ENCODE data around the gene RIMS3. TPM values are rescaled to one million over a fixed set of nuclear protein-coding genes. Genes with fewer than 3 reads are reported as not detected.

Gene RIMS3
- total and polyA plus RNA-seq, 8 donors = 1.3 to 5.0 (median 1.8) TPM

DNA sequence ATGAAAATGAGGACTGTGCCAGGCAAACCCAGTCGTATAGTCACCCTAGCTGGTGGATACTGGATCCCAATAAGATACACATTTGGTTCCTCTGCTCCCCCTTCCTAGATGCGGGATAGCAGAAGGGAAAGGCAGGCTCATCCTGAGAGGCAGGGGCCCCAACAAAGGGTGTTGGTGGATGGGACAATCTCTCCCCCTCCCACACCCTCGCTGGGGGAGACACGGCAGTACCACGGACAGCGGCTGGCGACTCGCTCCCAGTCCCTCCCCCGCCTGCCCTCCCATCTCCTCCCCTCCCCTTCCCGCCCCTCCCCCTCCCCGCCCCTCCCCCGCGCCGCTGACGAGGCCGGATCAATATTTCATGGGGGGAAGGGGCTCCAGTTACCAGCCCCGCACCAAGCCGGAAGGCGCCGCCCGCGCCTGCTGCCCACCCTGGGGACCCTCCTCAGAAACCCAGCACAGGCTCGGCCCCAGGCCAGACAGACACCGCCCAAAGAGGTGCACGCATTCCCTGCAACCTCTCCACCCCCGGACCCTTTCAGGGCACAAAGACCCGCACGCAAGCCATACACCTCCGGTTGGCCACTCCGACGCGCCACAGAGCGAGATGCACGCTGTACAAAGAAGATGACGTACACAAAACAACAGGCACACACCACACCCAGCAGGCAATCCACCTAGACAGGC lies 11.5 kb downstream of the RIMS3 start:
- Histone ChIP-seq H3K36me3 (no peaks in the 10 kb centered on the region), H3K27me3 (peaks cover 0 to 13% of the 10 kb centered on the region in 2 donors), H3K4me3 (no peak overlapping the region), H3K9me3 (no peaks in the 10 kb centered on the region), H3K27ac (no peak overlapping the region), H3K4me1 (no peaks in the 10 kb centered on the region)
- DNase-seq (no peak), ATAC-seq (no peak)
- TF ChIP-seq CTCF (IDR thresholded peaks at IDR 0.05) = no peak
- intact Hi-C loops (cut with DNase I) = no loop called here

DNA sequence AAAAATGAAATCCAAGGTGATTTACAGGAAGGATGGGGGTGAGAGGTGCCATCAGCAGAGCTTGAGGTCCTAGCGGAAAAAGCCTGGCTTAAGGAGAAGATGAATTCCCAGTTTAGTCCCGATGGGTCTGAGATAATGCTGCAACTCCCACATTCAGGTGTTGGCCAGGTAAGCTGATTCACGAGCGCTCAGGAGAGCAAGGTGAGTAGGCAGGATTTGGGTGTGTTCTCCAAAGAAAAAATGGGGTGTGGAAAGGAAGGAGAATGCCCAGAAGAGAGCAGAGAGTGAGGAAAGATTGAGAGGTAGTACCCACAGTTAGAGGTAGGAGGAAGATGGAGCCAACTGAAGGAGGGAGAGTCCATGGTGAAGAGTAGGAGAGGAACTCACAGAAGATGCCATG lies 12.5 kb downstream of the RIMS3 start:
- TF ChIP-seq CTCF (IDR thresholded peaks at IDR 0.05) = no peak
- Histone ChIP-seq H3K36me3 (no peaks in the 10 kb centered on the region), H3K27ac (no peak overlapping the region), H3K27me3 (peaks cover 0 to 13% of the 10 kb centered on the region in 2 donors), H3K9me3 (no peaks in the 10 kb centered on the region), H3K4me1 (no peaks in the 10 kb centered on the region), H3K4me3 (no peak overlapping the region)
- intact Hi-C loops (cut with DNase I) = no loop called here
- DNase-seq (no peak), ATAC-seq (no peak)

DNA sequence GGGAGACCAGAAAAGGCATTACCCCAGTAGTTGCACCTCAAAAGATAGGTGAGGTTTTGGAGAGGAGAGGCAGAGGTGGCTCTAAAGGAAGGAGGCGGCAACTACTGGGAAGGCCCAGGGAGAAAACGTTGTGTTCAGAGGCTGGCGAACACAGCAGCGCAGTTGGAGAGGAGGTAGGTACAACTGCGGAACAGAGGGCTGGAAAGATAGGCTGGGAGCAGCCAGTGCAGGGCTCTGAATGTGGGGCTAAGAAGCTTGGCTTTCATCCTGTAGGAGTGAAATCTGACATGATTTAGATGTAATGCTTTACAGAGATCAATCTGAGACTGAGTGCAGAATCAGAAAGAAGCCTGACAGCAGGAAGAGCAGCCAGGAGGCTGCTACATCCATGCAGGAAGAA lies 13.0 kb downstream of the RIMS3 start:
- H3K4me1 ChIP-seq = no peaks in the 10 kb centered on the region
- no peak overlapping the region for H3K27ac ChIP-seq
- H3K9me3 ChIP-seq = no peaks in the 10 kb centered on the region
- no peaks in the 10 kb centered on the region for H3K36me3 ChIP-seq
- no peak for TF ChIP-seq CTCF (IDR thresholded peaks at IDR 0.05)
- no peak overlapping the region for H3K4me3 ChIP-seq
- H3K27me3 ChIP-seq = peaks cover 0 to 13% of the 10 kb centered on the region in 2 donors
- intact Hi-C loops (cut with DNase I) = no loop called here
- DNase-seq (no peak), ATAC-seq (no peak)

DNA sequence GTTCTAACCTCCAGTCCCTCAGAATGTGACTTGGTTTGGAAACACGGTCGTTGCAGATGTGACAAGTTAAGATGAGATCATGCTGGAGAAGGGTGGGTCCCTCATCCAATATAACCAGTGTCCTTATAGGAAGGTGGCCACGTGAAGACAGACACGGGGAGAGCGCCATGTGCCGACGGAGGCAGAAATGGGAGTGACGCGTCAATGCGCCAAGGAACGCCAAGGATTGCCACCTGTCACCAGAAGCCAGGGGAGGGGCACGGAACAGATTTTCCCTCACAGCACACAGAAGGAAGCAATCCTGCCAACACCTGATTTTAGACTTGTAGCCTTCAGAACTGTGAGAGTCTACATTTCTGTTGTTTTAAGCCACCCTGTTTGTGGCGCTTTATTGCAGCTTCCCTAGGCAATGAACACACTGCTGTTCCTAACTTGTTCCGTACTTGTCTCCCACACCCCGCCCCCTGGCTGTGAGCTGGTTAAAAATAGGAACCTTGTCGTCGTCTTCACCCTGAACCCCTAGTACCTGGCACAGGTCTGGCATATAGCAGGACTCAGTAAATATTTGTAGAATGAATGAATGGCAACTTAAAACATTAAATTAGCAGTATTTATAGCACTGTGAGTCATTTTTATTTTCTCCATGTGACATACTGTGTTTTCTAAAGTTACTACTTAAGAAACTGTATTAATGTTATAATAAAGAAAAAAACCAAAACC lies 14.2 kb downstream of the RIMS3 start:
- DNase-seq (no peak), ATAC-seq (peak; percentile 65)
- TF ChIP-seq CTCF (IDR thresholded peaks at IDR 0.05) = no peak
- no peak overlapping the region for H3K27ac ChIP-seq
- H3K27me3 ChIP-seq = peaks cover 0 to 13% of the 10 kb centered on the region in 2 donors
- intact Hi-C loops (cut with DNase I) = no loop called here
- H3K4me3 ChIP-seq = no peak overlapping the region
- no peaks in the 10 kb centered on the region for H3K36me3 ChIP-seq
- no peaks in the 10 kb centered on the region for H3K9me3 ChIP-seq
- no peaks in the 10 kb centered on the region for H3K4me1 ChIP-seq

DNA sequence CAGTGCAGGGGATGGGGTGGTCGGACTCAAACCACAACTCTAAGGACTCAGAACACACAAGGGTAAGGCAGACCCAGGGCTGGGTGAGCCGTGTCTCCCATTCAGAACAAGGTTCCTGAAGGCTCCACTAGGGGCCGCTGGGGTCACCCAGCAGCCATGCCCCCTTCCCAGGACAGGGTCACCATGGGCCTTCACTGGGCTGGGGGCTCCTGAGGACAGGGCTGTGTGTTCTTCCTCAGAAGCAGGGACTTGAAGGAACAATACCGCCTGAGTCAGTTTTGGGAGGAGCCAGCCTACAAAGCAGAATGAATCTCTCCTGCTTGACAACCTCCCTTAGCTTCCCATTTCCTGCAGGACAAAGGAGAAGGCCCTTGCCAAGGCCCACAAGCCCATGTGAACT lies 15.4 kb downstream of the RIMS3 start:
- TF ChIP-seq CTCF (IDR thresholded peaks at IDR 0.05) = no peak
- intact Hi-C loops (cut with DNase I) = no loop called here
- ATAC-seq (peak; percentile 34), DNase-seq (no peak)
- no peaks in the 10 kb centered on the region for H3K4me1 ChIP-seq
- H3K4me3 ChIP-seq = no peak overlapping the region
- peak overlapping the region in 1 of 2 donors; percentile 16 for H3K27ac ChIP-seq
- H3K27me3 ChIP-seq = peaks cover 0 to 13% of the 10 kb centered on the region in 2 donors
- H3K36me3 ChIP-seq = no peaks in the 10 kb centered on the region
- H3K9me3 ChIP-seq = no peaks in the 10 kb centered on the region
